AG09309 (cell line): Measurements from ENCODE around the gene BRDT.

ENCODE experiments used
- DNase-seq: peaks from one replicate; pipeline ENCODE4 v3.0.0-alpha.2; 2010; ENCODE audit warnings: low read depth
- H3K4me3 ChIP-seq: 2 replicates; pipeline ENCODE4 v1.5.1; 2011; ENCODE audit warnings: mild to moderate bottlenecking, low read depth, low read length, moderate library complexity; ENCODE audit not compliant: control insufficient read depth
- CTCF ChIP-seq: IDR thresholded peaks from 2 replicates; pipeline ENCODE4 v1.5.1; 2011; ENCODE audit warnings: mild to moderate bottlenecking, low read depth, low read length, inconsistent platforms; ENCODE audit not compliant: insufficient read depth, control insufficient read depth; ENCODE audit errors: missing control alignments

Gene BRDT

GRCh38 chr1:91949356-91949699 lies at the start of gene BRDT:
TSS of gene BRDT (plus strand) at chr1:91949401. CDS start at chr1:91962755, 13,354 bp downstream.
- H3K4me3 ChIP-seq, result no peak within 1 kb of the TSS
- no peak for DNase-seq
- TF ChIP-seq CTCF, result no peak

- H3K4me3 ChIP-seq, result no peak overlapping the region
- DNase-seq, result peak; percentile 87
- no peak for TF ChIP-seq CTCF
These were observed 48.6 kb upstream of the BRDT start for GRCh38 chr1:91900562-91900961.

GRCh38 chr1:91901231-91901630 lies 48.0 kb upstream of the BRDT start:
- no peak for DNase-seq
- H3K4me3 ChIP-seq, result no peak overlapping the region
- no peak for TF ChIP-seq CTCF

GRCh38 chr1:91912266-91912665 lies 36.9 kb upstream of the BRDT start:
- no peak for DNase-seq
- H3K4me3 ChIP-seq, result no peak overlapping the region
- TF ChIP-seq CTCF, result no peak

- no peak overlapping the region for H3K4me3 ChIP-seq
- DNase-seq, result no peak
- TF ChIP-seq CTCF, result no peak
These were observed 36.2 kb upstream of the BRDT start for GRCh38 chr1:91913018-91913417.

- no peak for TF ChIP-seq CTCF
- no peak for DNase-seq
- H3K4me3 ChIP-seq, result no peak overlapping the region
These were observed 33.2 kb upstream of the BRDT start for GRCh38 chr1:91916046-91916445.
